Stimulated activated CD8-positive, alpha-beta memory T cell treated with anti-CD3 and anti-CD28 coated beads, Interleukin-4, amount 100 ng/mL, for 4 hours (primary cell): ENCODE measurements around the gene CENPN.

Source experiments
- DNase-seq, 2 donors: peaks; one replicate each; pipeline ENCODE4 v3.0.0-alpha.2; 2020; ENCODE audit warnings: low read depth in 2 of 2, low spot score in 1 of 2

CENPN gene

GRCh38 chr16:81029930-81030604 lies 23.1 kb downstream of the CENPN start:
- no peak for DNase-seq

GRCh38 chr16:81035398-81035974 lies 28.5 kb downstream of the CENPN start, which contains the start of gene ATMIN:
Gene ATMIN (plus strand): TSS chr16:81035842. CDS start chr16:81035871, 29 bp downstream.
- DNase-seq: peak; percentile 65 to 77

DNA sequence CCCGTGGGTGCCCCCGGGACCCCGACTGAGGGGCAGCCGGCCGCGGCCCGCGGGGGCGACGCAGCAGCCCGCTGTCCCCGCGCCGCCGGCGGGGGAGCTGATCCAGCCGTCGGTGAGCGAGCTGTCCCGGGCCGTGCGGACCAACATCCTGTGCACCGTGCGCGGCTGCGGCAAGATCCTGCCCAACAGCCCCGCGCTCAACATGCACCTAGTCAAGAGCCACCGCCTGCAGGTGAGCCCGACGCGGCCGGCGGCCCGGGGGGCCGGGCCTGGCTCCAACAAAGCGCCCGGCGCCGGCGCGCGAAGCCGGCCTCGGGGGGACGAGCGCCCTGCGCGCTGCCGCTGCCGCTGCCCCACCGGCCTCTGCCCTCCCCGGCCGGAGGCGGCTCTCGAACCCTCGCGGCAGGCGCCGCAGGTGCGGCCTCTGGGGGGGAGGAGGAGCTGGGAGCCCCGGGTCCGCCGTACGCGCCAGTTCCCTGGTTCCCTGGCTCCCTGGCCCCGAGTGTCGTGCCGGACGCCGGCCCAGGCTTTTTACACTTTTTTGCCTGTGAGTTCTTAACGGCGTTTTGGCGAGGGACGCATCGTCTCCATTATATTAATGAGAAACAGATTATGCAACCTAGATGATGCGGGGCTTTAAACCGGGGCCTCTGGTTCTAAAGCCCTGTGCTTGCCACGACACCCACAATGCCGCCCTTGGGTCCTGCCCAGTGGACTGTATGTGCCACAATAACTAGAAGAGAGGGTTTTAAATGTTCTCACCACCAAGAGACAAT lies 29.1 kb downstream of the CENPN start:
- no peak for DNase-seq

DNA sequence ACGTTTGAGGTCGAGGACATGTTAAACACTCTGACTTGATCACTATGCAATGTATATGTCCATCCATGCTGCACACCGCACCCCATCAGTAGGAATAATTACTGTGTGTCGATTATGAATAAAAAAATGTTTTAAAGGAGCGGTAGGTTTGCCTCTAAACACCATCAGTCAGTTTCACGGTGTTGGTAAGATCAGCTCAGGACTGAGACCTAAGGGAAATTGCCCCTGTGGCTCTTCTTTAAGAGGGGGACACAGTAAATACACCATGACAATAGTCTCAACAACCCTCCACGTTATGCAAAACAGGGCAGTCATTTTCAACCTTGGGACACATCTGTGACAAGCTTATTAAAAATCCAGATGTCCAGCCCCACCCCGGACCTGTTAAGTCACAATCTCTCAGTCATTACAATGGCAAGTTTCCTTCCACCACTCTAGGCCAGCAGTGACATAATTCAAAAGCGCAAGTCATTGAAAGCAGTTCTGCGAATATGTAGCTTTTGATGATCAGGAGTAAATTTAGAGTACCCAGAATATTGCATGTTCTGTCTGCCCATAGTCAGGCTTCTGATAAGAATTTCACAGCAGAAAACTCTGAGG lies 29.8 kb downstream of the CENPN start:
- DNase-seq: no peak

DNA sequence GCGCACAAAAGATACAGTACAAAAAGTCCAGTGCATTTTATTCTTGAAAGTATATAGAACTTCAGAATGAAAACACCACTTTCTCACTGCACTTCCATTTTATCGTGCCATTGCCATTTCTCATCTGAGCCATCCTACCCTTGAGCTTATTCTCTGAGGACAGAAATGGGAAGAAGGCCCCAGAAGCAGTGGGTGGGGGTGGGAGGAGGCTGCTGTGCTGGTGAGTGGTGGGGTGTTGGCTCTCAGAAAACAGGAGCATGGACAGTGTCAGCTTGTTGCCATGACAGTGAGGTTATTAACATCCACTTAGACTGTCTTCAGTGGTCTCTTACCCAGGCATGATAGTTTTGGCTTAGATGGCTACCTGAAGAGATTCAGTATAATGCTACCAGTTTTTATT lies 33.1 kb downstream of the CENPN start:
- no peak for DNase-seq

DNA sequence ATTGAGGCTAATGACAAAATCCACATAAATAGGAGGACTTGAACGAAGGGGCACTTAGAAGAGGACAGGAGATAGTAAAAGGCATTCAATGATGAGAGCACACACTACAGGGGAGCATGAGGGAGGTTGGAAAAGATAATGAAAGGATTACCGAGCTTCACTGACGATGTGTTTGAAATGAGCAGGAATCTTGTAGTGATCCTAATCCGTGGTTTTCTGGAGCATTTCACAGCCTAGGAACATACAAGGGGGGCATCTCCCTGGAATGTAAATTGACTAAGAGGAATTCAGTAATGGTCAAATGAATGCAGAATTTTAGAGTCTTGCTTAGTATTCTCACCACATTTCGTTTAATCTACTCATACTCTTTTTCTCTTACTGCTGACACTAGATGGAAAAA lies 33.8 kb downstream of the CENPN start:
- DNase-seq: no peak

DNA sequence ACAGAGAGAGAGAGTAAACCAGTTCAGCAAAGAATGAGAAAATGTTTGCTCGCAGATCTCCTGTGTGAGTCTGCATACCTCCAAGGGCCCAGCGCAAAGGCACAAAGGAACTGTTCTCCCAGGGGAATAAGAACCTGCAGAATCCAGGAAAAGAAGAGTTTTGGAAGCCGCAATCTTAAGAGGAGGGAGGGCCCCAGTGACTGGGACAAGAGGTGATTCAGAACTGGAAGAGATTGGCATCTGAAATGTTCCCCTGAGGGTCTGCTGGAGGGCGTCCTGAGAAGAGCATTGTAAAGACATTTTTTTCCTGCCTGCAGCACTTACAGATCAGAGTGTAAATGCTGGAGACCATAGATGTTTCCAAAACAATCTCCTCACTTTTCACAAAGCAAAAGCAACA lies 34.7 kb downstream of the CENPN start:
- DNase-seq: no peak

GRCh38 chr16:81042821-81043220 lies 35.8 kb downstream of the CENPN start:
- no peak for DNase-seq

DNA sequence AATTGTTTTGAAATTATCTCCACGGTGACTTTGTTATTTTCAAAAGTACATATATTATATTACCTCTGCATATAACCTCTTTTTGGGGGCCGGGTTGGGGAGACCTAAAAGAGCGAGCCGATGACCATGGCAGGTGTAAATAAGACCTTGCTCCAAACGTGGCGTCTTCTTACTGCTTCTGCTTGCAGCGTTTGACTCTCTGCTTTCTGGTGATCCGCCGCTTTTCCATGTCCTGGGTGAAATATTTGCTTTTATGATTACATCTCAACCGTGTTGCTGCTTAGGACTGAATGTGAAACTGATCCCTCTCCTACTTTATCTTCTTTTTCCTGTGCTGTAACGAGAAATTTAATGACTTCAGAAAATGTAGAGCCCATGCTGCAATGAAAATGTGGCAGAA lies 46.7 kb downstream of the CENPN start:
- no peak for DNase-seq

- DNase-seq: no peak
These were observed 53.7 kb downstream of the CENPN start for GRCh38 chr16:81060576-81061306.

DNA sequence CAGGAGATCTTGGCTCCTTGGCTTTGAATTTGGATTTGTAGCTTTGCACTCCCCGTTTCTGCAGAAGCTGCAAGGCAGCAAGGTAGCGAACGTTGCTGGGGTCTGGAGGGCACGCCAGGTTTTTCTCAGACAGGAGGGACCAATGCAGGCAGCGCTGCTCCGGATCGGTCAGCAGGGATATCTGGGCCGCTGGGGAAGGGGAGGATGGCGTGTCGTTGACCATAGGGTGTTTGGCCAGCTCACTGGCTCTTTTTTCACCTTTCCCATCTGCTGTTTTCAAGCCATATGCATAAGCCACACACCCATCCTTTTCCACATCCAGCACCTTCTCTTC lies 54.3 kb downstream of the CENPN start:
- no peak for DNase-seq

DNA sequence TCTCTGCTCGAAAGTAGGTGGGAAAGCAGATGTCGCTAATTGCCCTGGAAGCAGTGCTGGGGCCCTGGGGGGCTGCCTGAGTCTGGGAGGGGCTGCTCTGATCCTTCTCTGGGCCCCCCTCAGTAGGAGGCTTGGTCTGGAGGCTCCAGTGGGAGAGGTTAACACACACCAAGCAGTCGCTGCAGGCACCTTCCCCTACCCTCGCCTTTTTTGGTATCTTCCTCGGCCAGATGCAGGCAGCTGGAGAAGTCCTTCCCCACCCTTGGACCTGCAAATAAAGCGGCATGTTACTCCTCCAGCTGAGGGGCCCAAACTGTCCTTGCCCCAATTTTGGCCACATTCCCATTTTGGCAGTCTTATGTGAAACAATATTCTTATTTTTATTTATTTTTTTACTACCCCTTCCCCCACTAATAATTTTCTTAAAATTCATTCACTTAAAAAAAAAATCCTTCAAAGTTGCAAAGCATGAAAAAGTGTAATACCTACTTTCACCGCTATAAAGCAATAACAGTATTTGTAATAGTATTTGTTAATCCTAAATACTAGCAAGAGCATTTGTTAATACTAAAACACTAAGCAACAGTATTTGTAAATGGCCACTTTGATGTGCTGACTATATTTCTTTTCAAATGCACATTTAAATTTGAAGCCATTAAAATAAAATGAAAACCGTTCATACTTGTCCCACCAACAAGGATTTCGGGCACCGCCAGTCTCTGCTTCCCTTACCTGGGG lies 55.0 kb downstream of the CENPN start:
- DNase-seq: no peak

GRCh38 chr16:81066681-81067080 lies 59.7 kb downstream of the CENPN start:
- no peak for DNase-seq

DNA sequence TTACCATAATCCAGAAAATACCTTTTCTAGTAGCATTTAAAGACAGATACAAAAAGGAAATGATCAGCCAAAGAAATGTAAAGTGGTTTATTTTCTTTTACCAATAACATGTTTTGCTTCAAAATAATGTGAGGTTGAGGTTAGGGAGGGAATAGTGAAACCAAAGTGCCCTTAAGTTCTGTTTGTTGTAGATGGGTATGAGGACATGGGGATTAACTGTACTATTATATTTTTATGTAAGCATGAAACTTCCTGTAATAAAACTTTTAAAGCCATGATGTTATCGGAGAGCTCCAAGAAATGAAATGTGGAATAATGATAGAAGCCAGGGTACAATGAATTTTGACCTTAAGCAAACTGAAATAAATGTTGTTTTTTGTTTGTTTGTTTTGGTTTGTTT lies 60.2 kb downstream of the CENPN start:
- DNase-seq: no peak

- DNase-seq: no peak
These were observed 62.0 kb downstream of the CENPN start for GRCh38 chr16:81069063-81069462.

GRCh38 chr16:81070979-81071378 lies 64.0 kb downstream of the CENPN start:
- no peak for DNase-seq

GRCh38 chr16:81071805-81072204 lies 64.8 kb downstream of the CENPN start:
- no peak for DNase-seq

DNA sequence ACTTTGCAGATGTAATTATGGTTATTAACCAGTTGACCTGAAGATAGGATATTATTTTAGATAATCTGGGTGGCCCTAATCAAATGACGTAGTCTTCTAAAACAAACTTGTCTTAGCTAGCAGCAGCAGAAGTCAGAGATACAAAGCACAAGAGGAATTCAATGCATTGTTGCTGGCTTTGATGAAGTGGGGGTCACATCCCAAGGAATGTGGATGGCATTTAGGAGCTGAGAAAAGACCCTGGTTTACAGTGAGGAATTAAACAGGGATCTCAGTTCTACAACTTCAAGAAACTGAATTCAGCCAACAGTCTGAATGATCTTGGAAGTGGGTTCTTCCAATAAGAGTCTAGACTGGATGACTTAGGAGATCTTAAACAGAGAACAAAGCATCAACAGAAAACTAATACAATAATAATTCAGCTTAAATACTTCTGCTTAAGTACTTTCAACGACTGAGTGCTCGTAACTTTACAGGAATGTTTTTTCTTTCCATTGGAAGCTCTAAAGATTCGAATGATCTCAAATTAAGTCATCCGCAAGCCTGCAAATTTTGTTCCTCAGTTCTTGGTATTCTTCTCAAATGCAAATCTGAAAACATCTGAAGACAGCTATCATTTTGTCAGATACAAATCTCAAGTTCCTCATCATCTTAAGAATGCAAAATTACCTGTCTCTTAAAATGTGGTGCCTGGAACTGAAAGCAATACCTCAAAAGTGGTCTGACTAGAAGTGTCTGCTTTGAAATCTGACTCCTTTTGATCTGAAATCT lies 66.7 kb downstream of the CENPN start:
- no peak for DNase-seq

DNA sequence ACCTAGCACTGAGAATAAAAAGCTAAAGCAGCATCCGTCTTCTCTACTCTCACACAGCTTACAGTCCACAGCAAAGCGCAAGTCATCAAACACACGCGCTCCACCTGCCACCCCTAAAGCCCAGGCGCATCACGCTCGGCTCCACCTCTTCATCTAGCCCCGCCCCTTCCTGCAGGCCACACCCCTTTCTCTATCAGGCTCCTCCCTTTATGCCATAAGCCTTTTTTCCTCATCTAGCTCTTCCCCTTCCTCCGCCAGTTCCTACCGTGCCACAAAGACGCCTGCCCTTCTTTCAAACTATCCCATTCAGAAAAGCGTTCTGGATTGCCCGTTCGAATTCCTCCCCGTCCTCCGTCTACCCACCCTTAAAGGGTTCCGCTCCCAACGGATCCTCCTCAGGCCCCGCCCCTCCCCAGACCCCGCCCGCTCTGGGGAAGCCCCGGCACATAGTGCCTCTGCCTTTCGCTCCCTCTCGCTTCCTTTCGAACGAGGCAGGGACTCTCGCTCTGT lies 69.6 kb downstream of the CENPN start:
- DNase-seq: peak; percentile 85 to 97
